Endothelial cell of umbilical vein (primary cell): ENCODE data around the gene FALEC. TPM values are rescaled to one million over a fixed set of nuclear protein-coding genes. Genes with fewer than 3 reads are reported as not detected.

Source experiments
- BruUV-seq: library from RNA; stranded (reverse); fragments of 400-500 nt; replicated peaks from 2 replicates; lab custom pipeline; 2021; lab: Mats Ljungman, UMichigan
- CTCF ChIA-PET: fragments of 300-600, 350-600 bp; sonication (Branson Sonifier 250); formaldehyde crosslinking; loops from one replicate; lab custom pipeline; 2021; ENCODE audit warnings: antibody characterized with exemption, inconsistent platforms; lab: Charles Lee
- POLR2A ChIA-PET: fragments of 300-600, 350-600 bp; sonication (Branson Sonifier 250); formaldehyde crosslinking; loops from one replicate; lab custom pipeline; 2021; ENCODE audit warnings: antibody characterized with exemption, inconsistent platforms; lab: Charles Lee
- DNase-seq: peaks from one replicate; pipeline ENCODE4 v3.0.0-alpha.2; 2011; ENCODE audit warnings: low read depth, low spot score
- FAIRE-seq: peaks from 2 replicates; lab custom pipeline; 2011; peaks lifted over from hg19 to GRCh38; lab: Jason Lieb, UNC
- H2AFZ ChIP-seq: 2 replicates; pipeline ENCODE4 v1.6.0; 2012; ENCODE audit warnings: low read depth, low read length, control low read depth, inconsistent platforms
- H3K27ac ChIP-seq: 2 replicates; pipeline ENCODE4 v1.5.1; 2011; ENCODE audit warnings: low read depth, mild to moderate bottlenecking, control low read depth, low read length, moderate library complexity; ENCODE audit not compliant: insufficient read depth
- H3K27me3 ChIP-seq, 2 experiments: 2 replicates each; pipeline versions ENCODE4 v1.6.0 to v1.6.1; 2011; ENCODE audit warnings: low read length in 2 of 2, mixed read lengths in 1 of 2; ENCODE audit not compliant: control insufficient read depth in 2 of 2, insufficient read depth in 2 of 2
- H3K36me3 ChIP-seq, 2 experiments: 2 replicates in 1 of 2; 3 replicates in 1 of 2; pipeline ENCODE4 v1.5.1; 2011; ENCODE audit warnings: low read length in 2 of 2, mild to moderate bottlenecking in 1 of 2, moderate library complexity in 1 of 2; ENCODE audit not compliant: control insufficient read depth in 2 of 2, insufficient read depth in 2 of 2; ENCODE audit errors: extremely low read depth in 1 of 2
- H3K4me1 ChIP-seq: 3 replicates; pipeline ENCODE4 v1.5.1; 2011; ENCODE audit warnings: mild to moderate bottlenecking, low read length; ENCODE audit not compliant: control insufficient read depth, insufficient read depth; ENCODE audit errors: extremely low read depth
- H3K4me2 ChIP-seq: 2 replicates; pipeline ENCODE4 v1.6.1; 2011; ENCODE audit warnings: low read length, control low read depth, mixed read lengths; ENCODE audit not compliant: insufficient read depth
- H3K4me3 ChIP-seq, 3 experiments: fragments of 200-600 bp in 1 of 3; sonication (generic), shearing (Covaris generic) in 1 of 3; replicated peaks in 1 of 3; 2 replicates each; pipeline ENCODE4 v1.5.1; 2011 to 2016; ENCODE audit warnings: control low read depth in 3 of 3, low read length in 3 of 3, mild to moderate bottlenecking in 2 of 3, inconsistent platforms in 1 of 3, low read depth in 1 of 3, moderate library complexity in 1 of 3; ENCODE audit not compliant: insufficient read depth in 1 of 3
- H3K79me2 ChIP-seq: 2 replicates; pipeline ENCODE4 v1.6.0; 2012; ENCODE audit warnings: low read length, inconsistent platforms; ENCODE audit not compliant: control insufficient read depth, insufficient read depth
- H3K9ac ChIP-seq: replicated peaks from 2 replicates; pipeline ENCODE3; 2011; ENCODE audit warnings: low read length, control low read depth; ENCODE audit not compliant: insufficient read depth; ENCODE audit errors: extremely low read depth
- H3K9me1 ChIP-seq: replicated peaks from 3 replicates; pipeline ENCODE4 v1.6.0; 2011; ENCODE audit warnings: mild to moderate bottlenecking, low read length; ENCODE audit not compliant: control insufficient read depth, insufficient read depth; ENCODE audit errors: extremely low read depth
- H3K9me3 ChIP-seq: replicated peaks from 2 replicates; pipeline ENCODE4 v1.5.1; 2012; ENCODE audit warnings: low read length, inconsistent platforms; ENCODE audit not compliant: control insufficient read depth, insufficient read depth
- H4K20me1 ChIP-seq: replicated peaks from 2 replicates; pipeline ENCODE3; 2011; ENCODE audit warnings: mild to moderate bottlenecking, low read length; ENCODE audit not compliant: control insufficient read depth, insufficient read depth; ENCODE audit errors: extremely low read depth
- CTCF ChIP-seq, 2 donors: IDR thresholded peaks; 1 replicate in 1 of 2; 2 replicates in 1 of 2; pipeline ENCODE4 v1.5.1; 2011; ENCODE audit warnings: low read length in 2 of 2, mild to moderate bottlenecking in 2 of 2, moderate library complexity in 2 of 2, control low read depth in 1 of 2, inconsistent platforms in 1 of 2, low read depth in 1 of 2; ENCODE audit not compliant: insufficient read depth in 1 of 2; ENCODE audit errors: extremely low read depth in 1 of 2
- EZH2 ChIP-seq: IDR thresholded peaks from 2 replicates; pipeline ENCODE4 v1.6.1; 2012; ENCODE audit warnings: borderline replicate concordance, low read depth, mild to moderate bottlenecking, moderate library complexity, low read length, inconsistent platforms; ENCODE audit not compliant: severe bottlenecking
- FOS ChIP-seq: IDR thresholded peaks from 2 replicates; pipeline ENCODE4 v1.6.1; 2011; ENCODE audit warnings: mild to moderate bottlenecking, low read length, moderate library complexity, borderline replicate concordance; ENCODE audit not compliant: insufficient read depth
- GATA2 ChIP-seq: IDR thresholded peaks from 2 replicates; pipeline ENCODE4 v1.7.0; 2011; ENCODE audit warnings: low read depth, mild to moderate bottlenecking, moderate library complexity, mixed read lengths, low read length; ENCODE audit not compliant: insufficient read length, insufficient read depth
- JUN ChIP-seq: IDR thresholded peaks from 2 replicates; pipeline ENCODE4 v1.6.1; 2011; ENCODE audit warnings: borderline replicate concordance, low read depth; ENCODE audit not compliant: insufficient read length, insufficient read depth
- MAX ChIP-seq: IDR thresholded peaks from 2 replicates; pipeline ENCODE4 v1.6.1; 2011; ENCODE audit not compliant: insufficient read depth, insufficient read length
- MYC ChIP-seq: IDR thresholded peaks from one replicate; pipeline ENCODE4 v1.6.1; 2011; ENCODE audit warnings: mild to moderate bottlenecking, low read depth, low read length
- POLR2A ChIP-seq: IDR thresholded peaks from 2 replicates; pipeline ENCODE4 v1.6.1; 2012; ENCODE audit warnings: low read depth, mild to moderate bottlenecking, control low read depth, low read length
- POLR2AphosphoS5 ChIP-seq: IDR thresholded peaks from 2 replicates; pipeline ENCODE4 v1.6.1; 2012; ENCODE audit warnings: low read depth, mild to moderate bottlenecking, control low read depth, low read length, moderate library complexity; ENCODE audit not compliant: insufficient read depth
- dilution Hi-C: fragments of 300-500 bp; cut with MboI; formaldehyde crosslinking; loops from one replicate; pipeline ENCODE4 v1.15.0; 2019; ENCODE audit warnings: low sequenced_read_pairs; ENCODE audit not compliant: extremely low pct_ligation_motif_present
- intact Hi-C: fragments of 100-400 bp; cut with micrococcal nuclease; formaldehyde crosslinking; loops from one replicate; pipeline ENCODE4 v1.10.0; 2022
- polyA plus RNA-seq, 4 experiments: library from polyadenylated mRNA; depleted of rRNA in 3 of 4; stranded (reverse) in 3 of 4; unstranded in 1 of 4; fragments of >200 nt; gene quantifications; 2 replicates each; pipeline versions ENCODE4 v1.2.1 to v1.2.3, GENCODE V29; 2011 to 2012; ENCODE audit warnings: missing spikeins in 1 of 4
- total RNA-seq: library from RNA; stranded (reverse); gene quantifications from 2 replicates; pipeline ENCODE4 v1.2.3, GENCODE V29; 2021

FALEC gene
- total and polyA plus RNA-seq, 2 donors (not counting 3 experiments of a cell fraction or from before 2014, with no cell fraction given), result not detected

GRCh38 chr1:150567341-150567716, 51.8 kb downstream of the FALEC start:
- DNase-seq (no peak), FAIRE-seq (no peak)
- Histone ChIP-seq H3K27ac (peak overlapping the region; percentile 84), H3K79me2 (peaks cover 12% of the 10 kb centered on the region), H3K27me3 (no peaks in the 10 kb centered on the region), H3K4me3 (no peak overlapping the region), H4K20me1 (no peaks in the 10 kb centered on the region), H3K36me3 (peaks cover 0 to 3% of the 10 kb centered on the region in 2 experiments), H3K9me3 (no peaks in the 10 kb centered on the region), H2AFZ (no peak overlapping the region), H3K9me1 (no peaks in the 10 kb centered on the region), H3K9ac (peak overlapping the region; percentile 79), H3K4me2 (peak overlapping the region; percentile 43), H3K4me1 (peaks cover 55% of the 10 kb centered on the region)
- POLR2A ChIA-PET, result interaction anchor here (1.0 to 3.7 kb wide), 3 partner anchors 9 to 12 kb away, joined by 3 to 37 read pairs (median 6); partner anchors contain the start of gene MCL1
- intact Hi-C loops (no loop called here), dilution Hi-C loops (no loop called here)
- CTCF ChIA-PET, result interaction anchor here (1.1 to 13.9 kb wide), 6 partner anchors 8 to 439 kb away, joined by 3 to 288 read pairs (median 9); partner anchors contain the start of genes MCL1 and MINDY1
- BruUV-seq, result no TSS peak
- TF ChIP-seq EZH2 (no peak), MYC (no peak), MAX (no peak), JUN (no peak), POLR2A (peak; percentile 5)

DNA sequence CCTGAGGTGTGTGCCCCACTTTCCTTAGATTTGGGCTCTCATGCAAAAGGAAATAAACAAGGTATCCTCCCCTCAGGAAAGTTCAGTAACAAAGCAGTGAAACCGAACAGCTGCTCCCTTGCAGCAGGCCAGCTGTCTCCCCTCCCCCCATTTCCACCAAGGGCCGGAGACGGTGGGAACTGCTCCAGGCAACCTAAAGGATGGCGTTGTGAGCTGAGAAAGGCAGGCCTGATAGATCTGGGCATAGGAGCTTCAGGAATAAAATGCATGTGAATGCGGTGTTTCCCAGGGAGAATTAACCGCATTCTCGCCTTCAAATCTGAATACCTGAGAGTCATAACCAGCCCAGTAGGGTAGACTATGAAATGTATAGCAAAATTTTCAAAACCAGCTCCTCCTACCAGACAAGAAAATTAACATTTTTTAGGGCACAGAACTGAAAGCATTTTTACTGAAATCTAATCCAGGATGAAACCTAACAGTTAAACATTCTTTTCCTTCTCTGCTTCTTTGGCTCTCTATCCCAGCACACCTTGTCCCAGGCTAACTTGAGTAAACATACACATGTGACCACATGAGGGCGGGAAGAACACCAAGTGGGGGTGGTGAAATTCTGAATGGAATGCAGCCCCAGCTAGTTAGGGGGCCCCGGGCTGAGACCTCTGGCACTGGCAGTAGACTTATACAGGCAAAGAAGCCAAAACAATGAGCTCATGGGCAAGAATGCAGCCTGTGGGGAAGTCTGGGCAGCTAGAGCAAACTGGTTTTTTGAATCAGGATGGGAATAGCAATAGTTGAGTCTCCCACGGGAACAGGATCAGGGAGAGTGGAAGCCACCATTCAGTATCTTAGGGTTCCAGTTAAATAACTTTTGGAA, 52.4 kb downstream of the FALEC start:
- Histone ChIP-seq H2AFZ (no peak overlapping the region), H3K36me3 (peaks cover 0 to 4% of the 10 kb centered on the region in 2 experiments), H3K9ac (peak overlapping the region; percentile 79), H3K27me3 (no peaks in the 10 kb centered on the region), H3K9me3 (no peaks in the 10 kb centered on the region), H3K4me1 (peaks cover 49% of the 10 kb centered on the region), H3K9me1 (no peaks in the 10 kb centered on the region), H3K27ac (peak overlapping the region; percentile 84), H3K79me2 (peaks cover 17% of the 10 kb centered on the region), H3K4me3 (no peak overlapping the region), H4K20me1 (no peaks in the 10 kb centered on the region), H3K4me2 (peak overlapping the region; percentile 43)
- ChIA-PET CTCF (interaction anchor here (0.6 to 13.9 kb wide), 8 partner anchors 9 to 439 kb away, joined by 3 to 288 read pairs (median 7); partner anchors contain the start of genes ENSA, MCL1 and MINDY1), POLR2A (interaction anchor here (0.6 to 3.7 kb wide), 4 partner anchors 9 to 20 kb away, joined by 3 to 37 read pairs (median 6); partner anchors contain the start of gene MCL1)
- FAIRE-seq (peak; percentile 81), DNase-seq (peak; percentile 98)
- dilution Hi-C loops, result no loop called here
- TF ChIP-seq POLR2A (no peak), GATA2 (no peak), POLR2AphosphoS5 (peak; percentile 88), CTCF (IDR thresholded peaks at IDR 0.05; ENCODE audit: extremely low read depth in 1 of 2, insufficient read depth in 1 of 2, low read depth in 1 of 2, low read length in 2 of 2) (no peak), FOS (no peak), MAX (peak; percentile 73), EZH2 (no peak), JUN (peak; percentile 75), MYC (no peak)
- BruUV-seq, result TSS peak; percentile 1
- intact Hi-C loops, result loop anchor here (2.0 kb wide), 1 partner anchor 61 kb away; the partner anchor contains the start of gene ENSA
